ENCODE measurements around the gene SAMD14. TPM values are rescaled to one million over a fixed set of nuclear protein-coding genes. Genes with fewer than 3 reads are reported as not detected.

Gene SAMD14
- total RNA-seq, 2 donors from 2014 or later = 1.7 to 5.8 TPM

DNA sequence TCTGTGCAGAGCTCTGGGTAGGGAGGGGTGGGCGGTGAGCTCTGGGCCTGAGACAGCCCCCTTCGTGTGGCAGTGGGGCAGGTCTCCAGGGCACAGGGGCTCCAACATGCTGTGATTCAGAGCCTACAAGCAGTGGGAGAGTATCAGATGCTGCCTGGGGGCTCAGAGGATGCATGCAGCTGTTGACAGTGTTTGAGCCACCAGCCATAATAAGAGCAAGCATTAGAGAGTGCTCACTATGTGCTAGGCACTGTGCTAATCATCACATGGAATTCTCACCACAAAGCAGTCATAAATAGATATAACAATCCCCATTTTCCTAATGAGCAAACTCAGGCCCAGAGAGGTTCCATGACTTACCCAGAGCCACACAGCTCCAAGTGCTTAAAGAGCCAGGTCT is 26.7 kb downstream of the SAMD14 start:
- peaks cover 13% of the 10 kb centered on the region for H3K4me1 Mint-ChIP-seq
- no peaks in the 10 kb centered on the region for H3K9me3 ChIP-seq (ENCODE audit: control insufficient read depth, low read length, poor library complexity, severe bottlenecking)
- no peak overlapping the region for H3K27ac Mint-ChIP-seq
- peaks cover 6% of the 10 kb centered on the region for H3K36me3 Mint-ChIP-seq (ENCODE audit: low read depth)
- H3K4me3 Mint-ChIP-seq = no peak overlapping the region
- DNase-seq = no peak
- H3K27me3 Mint-ChIP-seq = no peaks in the 10 kb centered on the region
- ATAC-seq = no peak

DNA sequence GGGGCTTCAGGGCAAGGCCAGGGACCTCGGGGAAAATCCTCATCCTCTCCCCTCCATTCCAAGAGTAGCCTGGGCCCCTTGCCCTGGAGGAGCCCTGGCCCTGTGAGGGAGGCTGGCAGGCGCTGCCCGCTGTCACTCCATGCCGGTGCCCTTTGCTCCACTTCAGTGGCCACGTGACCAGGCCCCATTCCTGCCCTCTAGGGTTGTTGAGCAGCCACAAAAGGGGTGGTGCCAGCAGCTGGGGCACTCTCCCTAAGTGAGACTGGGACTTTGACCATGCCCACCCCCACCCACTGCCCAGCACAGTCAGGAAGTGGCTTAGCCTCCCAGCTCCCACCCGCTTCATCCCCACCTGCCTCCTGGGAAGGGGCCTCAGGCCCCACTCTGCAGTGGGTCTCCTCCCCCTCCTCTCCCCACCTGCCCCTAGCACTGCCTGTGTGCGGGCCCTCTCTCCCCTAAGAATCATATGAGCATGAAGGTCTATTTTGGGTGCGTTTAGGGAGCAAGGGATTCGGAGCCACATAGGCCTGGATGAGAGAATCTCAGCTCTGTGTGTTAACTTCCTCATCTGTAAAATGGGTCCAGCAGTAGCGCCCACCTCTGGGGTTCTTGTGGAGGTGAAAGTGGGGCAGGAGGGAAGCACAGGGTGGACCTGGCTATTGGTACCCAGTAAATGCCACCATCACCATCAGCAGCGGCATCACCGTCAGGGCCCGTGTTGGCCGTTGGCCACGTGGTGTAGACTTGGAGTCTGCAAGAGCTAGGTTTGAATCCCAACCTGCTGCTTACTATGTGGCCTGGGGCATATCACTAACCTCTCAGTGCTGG is 27.6 kb downstream of the SAMD14 start:
- DNase-seq (no peak), ATAC-seq (no peak)
- Mint-ChIP-seq H3K4me1 (peaks cover 15% of the 10 kb centered on the region), H3K4me3 (no peak overlapping the region), H3K36me3 (ENCODE audit: low read depth) (peaks cover 6% of the 10 kb centered on the region), H3K27ac (no peak overlapping the region), H3K27me3 (no peaks in the 10 kb centered on the region)
- no peaks in the 10 kb centered on the region for H3K9me3 ChIP-seq (ENCODE audit: control insufficient read depth, low read length, poor library complexity, severe bottlenecking)

DNA sequence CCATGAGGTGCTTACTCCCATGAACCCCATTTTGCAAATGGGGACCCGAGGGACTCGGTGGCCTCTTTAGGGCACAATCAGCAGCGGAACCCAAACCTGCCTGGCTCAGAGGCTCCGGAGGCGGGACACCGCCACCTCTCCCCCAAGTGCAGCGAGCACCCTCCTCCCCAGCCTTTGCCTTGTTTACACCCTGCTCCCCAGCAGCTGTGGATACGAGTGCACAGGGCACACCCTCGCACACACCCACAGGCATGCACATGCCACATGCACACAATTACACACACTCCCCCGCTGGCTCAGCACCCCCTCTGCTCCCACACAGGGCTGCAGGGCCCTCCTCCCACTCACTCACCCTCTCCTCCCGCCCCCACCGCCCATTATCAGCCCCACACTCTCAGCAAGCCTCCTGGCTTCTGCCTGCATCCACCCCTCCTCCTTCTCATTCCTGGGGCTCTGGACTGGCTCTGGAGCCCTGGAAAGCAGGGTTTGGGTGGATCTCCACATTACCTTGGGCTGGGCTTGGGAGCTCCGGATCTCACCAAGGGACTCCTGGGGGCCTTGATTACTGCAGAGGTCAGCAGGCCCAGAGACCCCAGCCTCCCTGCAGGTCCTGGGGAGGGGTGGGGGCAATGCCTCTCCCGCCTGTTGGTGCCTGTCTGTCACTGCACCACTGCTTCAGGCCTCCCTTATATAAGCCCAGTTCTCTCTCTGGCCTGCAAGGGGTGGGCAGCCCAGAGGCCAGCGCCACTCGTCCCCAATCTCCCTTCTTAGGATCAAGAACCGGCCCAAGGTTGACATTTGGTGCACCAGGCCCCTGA is 28.4 kb downstream of the SAMD14 start:
- H3K4me3 Mint-ChIP-seq = no peak overlapping the region
- H3K36me3 Mint-ChIP-seq (ENCODE audit: low read depth) = peaks cover 4% of the 10 kb centered on the region
- no peaks in the 10 kb centered on the region for H3K27me3 Mint-ChIP-seq
- ATAC-seq = no peak
- no peak for DNase-seq
- no peaks in the 10 kb centered on the region for H3K9me3 ChIP-seq (ENCODE audit: control insufficient read depth, low read length, poor library complexity, severe bottlenecking)
- no peak overlapping the region for H3K27ac Mint-ChIP-seq
- H3K4me1 Mint-ChIP-seq = peaks cover 21% of the 10 kb centered on the region

DNA sequence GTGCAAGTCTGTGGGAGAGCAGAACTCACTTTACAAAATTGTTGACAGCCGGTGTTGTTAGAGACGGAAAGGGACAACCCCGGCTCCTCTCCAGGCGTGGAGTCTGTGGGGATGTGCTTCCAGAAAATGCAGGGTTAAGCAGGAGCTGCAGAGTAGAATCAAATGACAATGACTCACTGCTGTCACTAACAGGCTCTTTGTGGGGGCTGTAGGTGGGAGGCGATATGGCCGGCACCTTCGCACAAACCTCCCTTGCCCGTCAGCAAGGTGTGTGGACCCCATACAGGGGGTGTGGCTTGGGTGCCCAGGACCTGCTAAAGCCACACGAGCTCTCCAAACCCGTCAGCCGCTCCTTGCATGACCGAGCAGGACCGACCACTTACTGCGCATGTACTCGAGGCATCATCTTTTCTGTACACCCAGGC is 29.0 kb downstream of the SAMD14 start:
- Mint-ChIP-seq H3K4me3 (no peak overlapping the region), H3K27me3 (no peaks in the 10 kb centered on the region), H3K36me3 (ENCODE audit: low read depth) (peaks cover 2% of the 10 kb centered on the region), H3K4me1 (peaks cover 23% of the 10 kb centered on the region), H3K27ac (no peak overlapping the region)
- DNase-seq = no peak
- H3K9me3 ChIP-seq (ENCODE audit: control insufficient read depth, low read length, poor library complexity, severe bottlenecking) = no peaks in the 10 kb centered on the region
- ATAC-seq = no peak

GRCh38 chr17:50100480-50100883 is 29.5 kb downstream of the SAMD14 start:
- Mint-ChIP-seq H3K4me1 (peaks cover 28% of the 10 kb centered on the region), H3K4me3 (no peak overlapping the region), H3K36me3 (ENCODE audit: low read depth) (peaks cover 2% of the 10 kb centered on the region), H3K27ac (no peak overlapping the region), H3K27me3 (no peaks in the 10 kb centered on the region)
- ATAC-seq (no peak), DNase-seq (no peak)
- H3K9me3 ChIP-seq (ENCODE audit: control insufficient read depth, low read length, poor library complexity, severe bottlenecking) = no peaks in the 10 kb centered on the region

- Mint-ChIP-seq H3K4me3 (no peak overlapping the region), H3K27me3 (no peaks in the 10 kb centered on the region), H3K27ac (no peak overlapping the region), H3K36me3 (ENCODE audit: low read depth) (peaks cover 4% of the 10 kb centered on the region), H3K4me1 (peaks cover 36% of the 10 kb centered on the region)
- DNase-seq = no peak
- ATAC-seq = no peak
- H3K9me3 ChIP-seq (ENCODE audit: control insufficient read depth, low read length, poor library complexity, severe bottlenecking) = no peaks in the 10 kb centered on the region
Measured at GRCh38 chr17:50099003-50099402, 31.0 kb downstream of the SAMD14 start.

- Mint-ChIP-seq H3K27me3 (no peaks in the 10 kb centered on the region), H3K4me3 (no peak overlapping the region), H3K36me3 (ENCODE audit: low read depth) (peaks cover 4% of the 10 kb centered on the region), H3K4me1 (peaks cover 36% of the 10 kb centered on the region), H3K27ac (no peak overlapping the region)
- no peaks in the 10 kb centered on the region for H3K9me3 ChIP-seq (ENCODE audit: control insufficient read depth, low read length, poor library complexity, severe bottlenecking)
- DNase-seq = no peak
- no peak for ATAC-seq
Measured at GRCh38 chr17:50098583-50098982, 31.4 kb downstream of the SAMD14 start.

- H3K9me3 ChIP-seq (ENCODE audit: control insufficient read depth, low read length, poor library complexity, severe bottlenecking) = no peaks in the 10 kb centered on the region
- Mint-ChIP-seq H3K27ac (no peak overlapping the region), H3K27me3 (no peaks in the 10 kb centered on the region), H3K36me3 (ENCODE audit: low read depth) (peaks cover 4% of the 10 kb centered on the region), H3K4me1 (peaks cover 37% of the 10 kb centered on the region), H3K4me3 (no peak overlapping the region)
- no peak for DNase-seq
- no peak for ATAC-seq
Measured at GRCh38 chr17:50097926-50098325, 32.0 kb downstream of the SAMD14 start.

GRCh38 chr17:50097455-50097854 is 32.5 kb downstream of the SAMD14 start:
- H3K27me3 Mint-ChIP-seq = no peaks in the 10 kb centered on the region
- peaks cover 4% of the 10 kb centered on the region for H3K36me3 Mint-ChIP-seq (ENCODE audit: low read depth)
- no peaks in the 10 kb centered on the region for H3K9me3 ChIP-seq (ENCODE audit: control insufficient read depth, low read length, poor library complexity, severe bottlenecking)
- DNase-seq (no peak), ATAC-seq (no peak)
- no peak overlapping the region for H3K27ac Mint-ChIP-seq
- H3K4me1 Mint-ChIP-seq = peaks cover 37% of the 10 kb centered on the region
- H3K4me3 Mint-ChIP-seq = no peak overlapping the region

GRCh38 chr17:50096758-50097157 is 33.2 kb downstream of the SAMD14 start:
- no peak for ATAC-seq
- Mint-ChIP-seq H3K27ac (no peak overlapping the region), H3K36me3 (ENCODE audit: low read depth) (peaks cover 4% of the 10 kb centered on the region), H3K27me3 (no peaks in the 10 kb centered on the region), H3K4me3 (no peak overlapping the region), H3K4me1 (peaks cover 37% of the 10 kb centered on the region)
- no peak for DNase-seq
- H3K9me3 ChIP-seq (ENCODE audit: control insufficient read depth, low read length, poor library complexity, severe bottlenecking) = no peaks in the 10 kb centered on the region

DNA sequence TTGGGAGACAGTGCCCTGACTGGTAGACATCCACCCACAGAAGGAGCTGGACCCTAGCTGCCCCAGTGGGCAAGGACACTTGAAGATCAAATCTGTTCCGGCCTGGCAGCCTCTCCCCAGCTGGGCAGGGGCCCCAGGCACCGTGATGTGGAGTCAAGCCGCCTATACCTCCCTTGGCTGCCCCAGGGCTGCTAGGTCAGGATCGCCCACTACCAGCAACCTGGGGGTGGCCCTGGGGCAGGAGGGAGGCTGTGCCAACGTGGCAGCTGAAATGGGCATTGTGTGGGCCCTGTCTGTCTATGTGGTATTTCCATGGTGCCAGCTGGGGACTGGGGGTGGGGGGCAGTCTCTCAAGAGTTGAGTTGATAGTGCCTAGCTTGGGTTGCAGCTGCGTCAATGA is 33.9 kb downstream of the SAMD14 start:
- no peak for DNase-seq
- Mint-ChIP-seq H3K27me3 (no peaks in the 10 kb centered on the region), H3K36me3 (ENCODE audit: low read depth) (peaks cover 4% of the 10 kb centered on the region), H3K4me1 (peaks cover 37% of the 10 kb centered on the region), H3K27ac (peak overlapping the region; percentile 98), H3K4me3 (peak overlapping the region; percentile 98)
- H3K9me3 ChIP-seq (ENCODE audit: control insufficient read depth, low read length, poor library complexity, severe bottlenecking) = no peaks in the 10 kb centered on the region
- no peak for ATAC-seq

DNA sequence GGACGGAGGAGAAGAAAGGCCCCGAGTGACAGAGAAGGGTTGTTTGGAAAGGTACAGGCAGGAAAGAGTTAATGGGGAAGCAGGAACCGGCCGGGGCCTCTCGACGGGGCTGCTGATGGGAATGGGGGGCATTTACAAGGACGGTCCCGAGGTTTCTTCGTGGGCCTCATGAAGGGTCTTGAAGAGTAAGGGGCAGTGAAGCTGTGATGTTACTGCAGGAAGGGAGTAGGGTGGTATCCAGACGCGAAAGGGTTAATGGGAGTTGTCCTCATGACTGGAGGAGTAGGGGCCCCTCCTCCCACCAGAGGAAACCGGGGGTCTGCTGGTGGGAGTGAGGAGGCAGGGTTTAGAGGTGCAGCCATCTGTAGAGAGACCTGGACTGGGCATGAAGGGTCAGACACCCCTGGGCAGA is 34.3 kb downstream of the SAMD14 start:
- H3K27me3 Mint-ChIP-seq = no peaks in the 10 kb centered on the region
- peak overlapping the region; percentile 98 for H3K27ac Mint-ChIP-seq
- H3K36me3 Mint-ChIP-seq (ENCODE audit: low read depth) = peaks cover 4% of the 10 kb centered on the region
- DNase-seq (no peak), ATAC-seq (no peak)
- H3K4me1 Mint-ChIP-seq = peaks cover 38% of the 10 kb centered on the region
- H3K9me3 ChIP-seq (ENCODE audit: control insufficient read depth, low read length, poor library complexity, severe bottlenecking) = no peaks in the 10 kb centered on the region
- peak overlapping the region; percentile 98 for H3K4me3 Mint-ChIP-seq

DNA sequence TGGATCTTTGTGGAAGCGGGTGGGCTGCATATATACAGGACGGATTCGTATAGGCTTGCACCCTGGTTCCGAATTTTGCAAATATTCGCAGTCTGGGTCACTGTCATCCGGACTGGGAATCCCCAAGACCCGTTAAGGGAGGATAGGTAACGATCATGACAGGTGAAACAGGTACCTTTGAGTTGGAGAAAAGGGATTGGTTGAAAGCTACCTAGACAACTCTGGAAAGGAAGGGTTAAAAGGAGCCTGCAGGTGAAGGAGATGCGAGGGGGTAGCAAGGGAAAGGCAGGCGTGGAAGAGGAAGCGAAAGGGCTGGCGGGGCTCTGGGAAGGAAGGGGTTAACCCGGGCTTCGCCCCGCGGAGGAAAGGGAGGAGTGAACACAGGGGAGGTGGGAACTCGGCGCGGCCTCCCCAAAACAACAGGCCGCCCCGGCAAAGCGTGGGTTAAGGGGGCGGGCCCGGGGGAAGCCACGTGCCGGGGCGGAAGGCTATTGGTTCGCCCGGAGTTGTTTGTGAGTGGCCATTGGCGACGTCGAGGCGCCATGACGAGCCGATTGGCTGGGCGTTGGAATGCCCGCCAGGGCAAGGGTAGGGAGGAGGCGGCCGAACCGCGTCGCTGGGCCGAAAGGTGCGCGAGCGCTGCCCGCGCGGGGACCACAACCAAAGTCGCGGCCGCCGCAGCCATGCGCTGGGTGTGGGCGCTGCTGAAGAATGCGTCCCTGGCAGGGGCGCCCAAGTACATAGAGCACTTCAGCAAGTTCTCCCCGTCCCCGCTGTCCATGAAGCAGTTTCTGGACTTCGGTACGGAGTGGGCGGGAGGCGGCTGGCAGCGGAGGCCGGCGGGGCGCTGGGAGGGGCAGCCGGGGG is 35.0 kb downstream of the SAMD14 start, which contains the start of gene PDK2:
Gene PDK2 (plus strand): TSS at position 599 of the 867 bp plus-strand sequence. CDS start 85 bp downstream, at position 684.
- peaks cover 35% of the 10 kb centered on the region for H3K4me1 Mint-ChIP-seq
- H3K27ac Mint-ChIP-seq = peak within 1 kb of the TSS; percentile 98
- no peaks in the 10 kb centered on the region for H3K9me3 ChIP-seq (ENCODE audit: control insufficient read depth, low read length, poor library complexity, severe bottlenecking)
- peak; percentile 96 for ATAC-seq
- H3K36me3 Mint-ChIP-seq (ENCODE audit: low read depth) = peaks cover 4% of the 10 kb centered on the region
- no peaks in the 10 kb centered on the region for H3K27me3 Mint-ChIP-seq
- H3K4me3 Mint-ChIP-seq = peak within 1 kb of the TSS; percentile 98
- DNase-seq = peak; percentile 94 to 95 (median 95)
